Epithelial cell of prostate (primary cell): ENCODE data around the gene GPR161.
"Not testable (repeated sequence)": the region's sequence is repeated elsewhere in the genome, so short reads cannot be mapped to it uniquely, and the experiment has no call there.

Experiments
- DNase-seq: peaks from one replicate; pipeline ENCODE4 v3.0.0-alpha.2; 2011; ENCODE audit warnings: low read depth, low spot score
- H3K27ac ChIP-seq: fragments of 450-650 bp; 2 replicates; pipeline ENCODE4 v1.5.1; 2017; ENCODE audit warnings: mild to moderate bottlenecking

The GPR161 gene

DNA sequence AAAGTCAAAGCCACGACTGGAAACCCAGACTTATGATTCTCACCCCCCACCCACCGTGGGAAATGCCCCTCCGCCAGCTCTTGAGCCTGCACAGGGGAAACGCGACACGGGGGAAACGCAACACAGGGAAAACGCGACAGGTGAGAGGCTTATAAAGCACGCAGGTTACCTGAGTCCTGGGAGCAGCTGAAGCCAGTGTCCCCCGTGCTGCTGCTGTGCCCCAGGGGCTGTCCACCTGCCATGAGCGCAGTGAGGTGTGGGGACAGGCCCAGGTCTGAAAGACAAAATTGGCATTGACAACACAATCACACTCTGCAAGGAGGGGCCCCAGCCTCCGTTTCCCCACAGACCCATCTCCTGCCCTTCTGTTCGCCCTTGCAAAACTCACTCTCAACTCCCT is 46.3 kb downstream of the GPR161 start:
- DNase-seq = no peak
- H3K27ac ChIP-seq = no peak overlapping the region

DNA sequence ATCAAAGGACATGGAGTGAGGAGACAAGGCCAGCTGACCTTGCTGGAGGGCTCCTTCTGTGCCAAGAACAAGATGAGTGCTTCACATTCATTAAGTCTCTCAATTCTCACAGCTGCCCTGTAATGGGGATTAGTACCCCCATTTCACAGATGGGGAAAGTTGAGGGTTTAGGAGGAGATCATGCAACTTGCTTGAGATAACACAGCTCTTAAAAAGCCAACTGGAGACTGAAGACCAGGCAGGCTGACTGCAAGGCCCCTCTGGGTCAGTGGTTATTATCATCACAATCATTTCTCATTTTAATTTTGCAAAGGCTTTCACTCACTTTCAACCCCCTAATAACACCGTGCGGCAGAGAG is 46.8 kb downstream of the GPR161 start:
- DNase-seq = no peak
- no peak overlapping the region for H3K27ac ChIP-seq

DNA sequence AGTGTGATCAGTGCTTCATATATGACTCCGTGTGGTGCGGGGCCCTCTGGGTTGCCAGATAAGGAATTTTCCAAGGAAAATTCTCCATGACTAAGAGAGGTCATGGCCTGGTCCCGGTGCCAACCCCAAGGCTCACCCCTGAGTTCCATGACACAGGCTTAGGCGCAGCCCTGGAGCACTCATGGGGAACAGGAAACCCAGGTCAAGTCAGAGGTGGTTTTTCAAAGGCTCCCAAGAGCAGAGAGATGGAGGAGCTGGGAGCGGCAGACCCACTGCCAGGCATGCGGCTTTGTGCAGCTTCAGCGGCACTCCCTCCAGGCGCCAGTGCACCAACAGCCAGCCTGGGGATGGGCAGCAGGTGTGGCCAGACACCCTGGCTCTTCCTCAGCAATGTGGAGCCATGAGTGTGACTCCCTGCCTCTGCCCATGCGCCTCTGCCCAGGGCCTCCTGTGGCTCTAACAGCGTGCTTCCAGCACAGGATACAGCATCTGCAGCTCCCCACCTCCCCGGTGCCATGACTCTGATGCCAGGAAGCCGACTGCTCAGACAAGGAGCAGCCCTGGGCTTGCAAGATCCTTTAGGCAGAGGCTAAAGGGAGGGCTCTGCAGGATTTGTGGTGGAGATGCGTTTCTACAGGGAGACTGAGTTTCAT is 47.3 kb downstream of the GPR161 start:
- no peak for DNase-seq
- no peak overlapping the region for H3K27ac ChIP-seq

DNA sequence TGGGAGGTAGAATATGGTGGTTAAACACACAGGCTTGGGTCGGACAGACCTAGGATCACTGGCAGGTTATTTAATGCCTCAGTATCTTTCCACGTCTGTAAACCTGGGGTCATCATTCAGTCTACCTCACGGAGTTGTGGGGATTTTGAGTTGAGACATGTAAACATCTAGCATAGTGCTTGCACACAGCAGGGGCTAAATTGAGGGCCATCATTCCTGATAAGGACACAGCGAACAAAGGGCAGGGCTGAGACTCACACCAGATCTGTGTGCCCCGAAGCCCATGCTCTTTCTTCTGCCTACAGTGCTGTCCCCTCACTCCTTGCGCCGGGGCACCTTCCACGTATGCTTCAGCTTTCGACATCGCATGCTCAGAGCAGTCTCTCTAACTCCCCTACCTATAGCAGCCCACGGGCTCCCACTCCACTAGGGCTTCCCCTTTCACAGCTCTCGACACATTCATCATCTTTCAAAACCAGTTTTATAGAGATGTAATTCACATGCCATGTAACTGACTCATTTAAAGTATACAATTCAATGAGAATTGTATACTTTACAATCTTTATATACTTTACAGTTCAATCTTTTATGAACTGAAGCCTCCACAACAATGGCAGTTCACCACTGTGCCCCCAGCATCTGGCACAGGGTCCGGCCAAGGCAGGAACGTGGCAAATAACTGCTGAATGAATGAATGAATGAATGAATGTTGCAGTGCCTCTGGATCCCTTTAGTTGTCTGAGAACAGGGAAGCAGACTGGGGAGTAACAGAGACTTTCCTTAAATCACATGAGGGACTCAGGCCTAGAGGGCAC is 48.0 kb downstream of the GPR161 start:
- no peak for DNase-seq
- no peak overlapping the region for H3K27ac ChIP-seq

DNA sequence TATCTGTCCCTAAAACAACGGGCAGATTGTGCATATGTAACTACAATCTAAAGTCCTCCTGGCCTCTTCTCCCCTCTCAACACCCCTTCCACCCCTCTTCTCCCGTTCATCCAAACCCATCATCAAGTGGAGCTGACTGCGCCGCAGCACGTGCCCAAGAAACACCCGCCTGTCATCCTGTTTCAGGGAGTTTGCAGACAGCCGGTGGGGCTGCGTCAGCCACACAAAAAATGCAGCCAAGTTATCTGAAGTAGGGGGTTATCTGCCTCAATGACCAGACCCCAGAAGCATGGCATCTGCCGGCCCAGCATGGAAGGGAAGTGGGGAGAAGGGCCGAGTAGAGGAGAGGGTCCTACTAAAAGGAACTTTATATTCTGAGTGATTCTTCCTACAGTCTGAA is 49.0 kb downstream of the GPR161 start:
- H3K27ac ChIP-seq = no peak overlapping the region
- no peak for DNase-seq

DNA sequence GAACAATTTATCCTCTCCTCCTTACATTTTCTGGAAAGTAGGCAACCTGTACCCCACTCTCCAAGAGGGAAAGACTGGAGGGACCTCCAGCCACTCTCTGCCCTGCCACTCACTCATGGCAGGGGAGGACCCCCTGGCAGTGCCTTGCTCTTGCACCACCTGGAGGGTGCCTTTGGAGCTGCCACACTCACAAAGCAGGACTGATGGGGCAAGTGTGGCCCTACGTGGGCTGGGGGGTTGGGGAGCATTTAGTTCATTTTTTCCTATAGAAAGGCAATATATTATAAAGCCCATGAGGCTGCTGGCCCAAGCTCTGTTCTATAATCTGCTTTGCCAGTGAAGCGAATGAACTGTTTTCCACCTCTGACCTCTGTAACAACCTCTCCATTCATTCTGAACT is 50.3 kb downstream of the GPR161 start:
- H3K27ac ChIP-seq = no peak overlapping the region
- DNase-seq = no peak

DNA sequence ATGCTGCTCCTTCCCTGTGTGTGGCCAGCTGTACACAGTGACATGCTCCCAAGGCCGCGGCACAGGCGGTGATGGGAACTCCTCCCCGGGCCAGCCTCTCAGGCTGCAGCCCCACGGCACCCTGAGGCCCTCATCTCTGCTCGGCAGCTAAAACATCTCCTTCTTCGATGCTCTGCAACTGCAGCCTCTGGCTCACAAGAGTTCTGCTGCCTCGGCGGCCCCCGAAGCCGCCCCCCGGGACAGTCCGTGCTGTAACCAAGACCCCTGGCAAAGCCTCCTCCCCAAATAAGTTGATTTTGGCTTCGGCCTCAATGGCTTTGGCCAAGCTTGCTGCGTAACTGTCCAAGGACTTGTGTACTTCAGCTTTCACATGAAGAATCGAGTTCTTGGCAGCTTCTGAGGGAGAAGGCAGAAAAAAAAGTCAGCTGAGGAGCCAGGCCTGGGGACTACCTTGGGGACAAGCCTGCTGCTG is 51.3 kb downstream of the GPR161 start:
- no peak for DNase-seq
- H3K27ac ChIP-seq = no peak overlapping the region

DNA sequence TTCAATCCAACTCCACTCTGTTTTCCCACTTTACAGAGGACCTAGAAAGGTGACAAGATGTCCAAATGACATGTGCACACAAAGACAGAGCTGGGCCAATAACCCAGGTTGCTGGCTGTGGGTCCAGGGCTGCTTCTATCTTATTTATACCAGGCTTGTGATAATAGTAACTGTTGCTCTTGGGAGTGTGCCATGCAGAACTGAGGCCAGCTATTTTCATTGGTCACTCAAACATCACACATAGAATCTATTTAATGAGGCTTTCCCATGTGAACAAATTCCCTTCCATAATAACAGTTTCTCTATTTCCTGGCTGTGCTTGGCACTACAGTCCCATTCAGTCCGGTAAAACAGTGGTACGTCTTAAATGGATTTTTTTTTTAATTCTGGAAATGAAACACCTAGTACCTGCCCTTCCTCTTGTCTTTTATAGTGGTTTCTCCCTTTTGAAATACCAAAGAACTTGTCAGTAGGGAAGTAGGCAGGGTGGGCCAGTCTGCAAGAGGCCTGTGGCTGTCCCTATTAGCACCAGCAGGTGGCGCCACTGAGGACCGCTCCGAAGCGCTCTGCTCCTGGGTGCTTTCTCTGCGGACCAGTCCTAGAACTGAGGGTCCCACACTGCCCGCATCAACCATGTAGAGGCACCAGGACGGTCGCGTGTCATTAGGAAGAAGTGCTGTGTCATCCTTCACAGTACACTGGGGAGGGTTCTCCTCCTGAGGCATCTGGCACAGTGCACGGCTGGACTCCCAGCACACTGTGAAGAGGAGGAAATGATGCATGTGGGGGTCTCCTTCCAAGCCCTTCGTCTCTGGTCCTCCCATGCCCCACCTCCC is 52.1 kb downstream of the GPR161 start:
- no peak overlapping the region for H3K27ac ChIP-seq
- DNase-seq = no peak

DNA sequence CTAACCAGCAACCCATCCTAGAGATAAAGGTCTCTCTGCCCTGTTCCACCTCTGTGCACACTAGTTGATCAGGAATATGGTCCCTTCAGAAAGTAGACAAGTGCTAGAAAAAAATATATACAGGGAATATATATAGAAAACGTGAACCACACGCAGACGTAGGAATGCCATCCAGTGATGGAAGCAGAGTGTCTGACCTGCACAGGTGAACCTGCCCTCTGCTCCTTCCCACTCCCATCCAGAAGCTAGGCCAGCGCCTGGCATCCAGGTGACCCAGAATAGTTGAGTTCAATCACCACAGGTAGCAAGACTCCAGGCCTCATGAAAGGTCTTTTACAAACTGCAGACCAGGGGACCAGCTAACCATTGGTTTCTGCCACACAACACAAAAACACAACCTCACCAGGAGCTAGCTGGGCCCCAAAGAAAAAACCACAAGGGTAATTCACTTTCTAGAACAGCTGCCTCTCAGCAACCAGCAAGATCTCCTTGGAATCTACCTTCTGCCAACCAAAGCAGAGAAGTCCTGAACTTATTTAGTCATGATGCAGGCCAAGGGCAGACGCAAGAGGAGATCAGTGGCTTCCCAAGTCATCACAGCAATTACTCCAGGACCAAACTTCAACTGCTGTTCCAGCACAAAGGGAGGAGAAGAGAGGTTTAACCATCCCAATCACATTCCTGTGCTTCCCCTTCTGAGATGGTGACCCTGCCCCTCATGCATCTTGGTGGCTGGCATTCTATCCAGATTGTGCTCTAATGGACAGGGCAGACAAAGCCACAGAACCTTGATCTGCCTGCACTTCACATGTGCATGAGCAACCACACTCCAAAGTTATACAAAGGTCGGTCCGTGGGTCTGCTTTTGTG is 53.0 kb downstream of the GPR161 start:
- H3K27ac ChIP-seq = no peak overlapping the region
- DNase-seq = no peak

DNA sequence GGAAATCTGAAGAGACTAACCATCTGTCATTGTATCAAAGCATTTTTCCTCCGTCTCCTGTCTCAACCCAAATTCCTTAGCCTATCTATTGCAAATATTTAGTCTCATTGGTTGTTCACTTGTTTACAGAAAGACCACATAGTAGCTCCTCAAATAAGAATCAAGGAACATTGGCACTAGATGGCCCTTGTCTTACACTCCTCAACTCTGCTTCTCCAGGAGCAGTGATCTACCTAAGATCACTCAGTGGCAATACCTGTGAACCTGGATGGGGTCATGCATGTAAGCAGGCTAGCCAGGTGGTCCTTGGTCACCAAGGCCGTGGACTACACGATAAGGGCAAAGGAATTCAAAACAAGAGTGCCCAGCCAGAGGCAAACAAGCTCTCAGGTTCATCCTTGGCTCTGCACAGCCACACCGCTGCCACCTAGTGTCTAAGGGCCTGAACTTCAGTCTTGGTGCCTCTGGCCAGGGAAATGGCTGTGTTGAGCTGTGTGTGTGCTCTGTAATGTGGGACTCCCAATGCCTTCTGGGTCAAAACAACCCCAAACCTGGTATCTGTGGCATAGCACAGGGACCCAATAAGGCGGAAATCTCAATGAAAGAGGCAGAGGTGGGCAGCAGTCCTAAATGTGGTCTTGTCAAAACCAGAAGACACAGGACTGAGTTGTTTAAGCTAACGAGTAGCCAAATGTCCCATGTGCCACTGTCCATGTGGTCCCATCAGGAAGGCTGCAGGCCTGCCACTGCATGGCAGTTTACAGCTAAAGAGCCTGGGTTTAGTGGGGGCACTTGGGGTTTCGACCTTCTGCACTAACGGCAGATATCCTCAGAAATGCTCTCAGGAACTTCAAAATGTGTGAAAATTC is 54.5 kb downstream of the GPR161 start:
- H3K27ac ChIP-seq = peak overlapping the region; percentile 78
- DNase-seq = no peak

DNA sequence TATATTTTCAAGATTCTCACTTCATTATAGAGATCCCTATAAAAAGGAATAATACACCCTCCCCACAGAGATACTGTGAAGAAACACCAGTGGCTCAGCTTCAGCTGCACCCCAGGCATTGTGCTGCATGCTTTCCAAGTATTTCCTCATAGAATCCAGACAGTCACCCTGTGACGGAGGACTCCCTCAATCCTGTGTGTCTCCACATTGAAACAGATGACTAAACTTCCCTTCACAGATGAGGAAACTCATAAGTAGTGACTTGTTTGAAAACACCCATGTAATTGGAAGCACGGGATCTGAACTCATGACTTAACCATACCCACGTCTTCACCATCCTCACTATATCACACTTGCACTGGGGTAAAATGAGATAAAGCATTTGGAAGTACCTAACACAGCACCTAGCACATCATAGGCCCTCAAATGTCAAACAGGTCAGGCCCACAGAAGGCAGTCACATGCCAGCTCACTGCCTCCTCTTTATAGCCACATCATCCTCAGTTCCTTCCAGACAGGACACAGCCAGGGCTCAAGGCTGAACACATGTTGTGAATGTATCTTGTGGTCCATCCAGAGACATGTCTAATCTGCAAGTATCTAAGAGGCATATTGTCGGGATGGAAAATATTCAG is 55.2 kb downstream of the GPR161 start:
- DNase-seq = peak; percentile 81
- peak overlapping the region; percentile 78 for H3K27ac ChIP-seq

DNA sequence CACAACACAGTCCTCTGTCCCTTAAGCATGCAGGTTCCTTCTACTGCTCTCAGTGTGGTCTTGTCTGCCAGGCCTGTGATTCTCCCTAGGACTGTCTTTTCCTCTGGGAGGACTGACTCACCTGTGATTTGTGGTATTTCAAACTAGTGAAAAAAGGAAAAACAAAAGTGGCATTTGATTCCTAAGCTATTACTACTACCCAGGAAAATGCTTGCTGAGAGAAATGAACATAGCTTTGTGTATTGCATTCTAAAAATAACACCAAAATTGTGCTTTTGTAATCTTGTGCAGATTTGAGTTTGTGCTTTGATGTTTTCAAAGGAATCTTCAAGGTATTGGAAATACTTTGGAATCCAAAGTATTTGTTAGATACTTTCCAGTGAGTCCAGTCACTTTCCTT is 57.0 kb downstream of the GPR161 start:
- no peak for DNase-seq
- H3K27ac ChIP-seq = peak overlapping the region; percentile 78

DNA sequence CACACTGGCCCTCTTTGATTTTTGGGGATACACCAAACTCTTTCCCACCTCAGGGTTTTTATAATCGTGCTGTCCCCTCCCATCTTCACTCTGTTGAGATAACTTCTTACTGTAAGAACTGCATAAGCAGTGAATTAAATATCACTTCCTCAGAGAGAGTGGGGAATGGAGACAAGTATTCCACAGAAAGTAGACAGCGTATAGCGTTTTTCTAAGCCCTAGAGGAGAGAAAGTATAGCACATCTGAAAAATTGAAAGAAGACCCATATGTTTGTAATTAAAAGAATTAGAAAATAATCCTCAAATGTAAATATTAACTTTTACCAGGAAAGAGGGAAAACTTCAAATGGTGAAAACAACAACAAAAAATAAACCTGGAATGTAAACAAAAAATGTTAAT is 67.3 kb downstream of the GPR161 start:
- DNase-seq = no peak
- H3K27ac ChIP-seq = no peak overlapping the region

DNA sequence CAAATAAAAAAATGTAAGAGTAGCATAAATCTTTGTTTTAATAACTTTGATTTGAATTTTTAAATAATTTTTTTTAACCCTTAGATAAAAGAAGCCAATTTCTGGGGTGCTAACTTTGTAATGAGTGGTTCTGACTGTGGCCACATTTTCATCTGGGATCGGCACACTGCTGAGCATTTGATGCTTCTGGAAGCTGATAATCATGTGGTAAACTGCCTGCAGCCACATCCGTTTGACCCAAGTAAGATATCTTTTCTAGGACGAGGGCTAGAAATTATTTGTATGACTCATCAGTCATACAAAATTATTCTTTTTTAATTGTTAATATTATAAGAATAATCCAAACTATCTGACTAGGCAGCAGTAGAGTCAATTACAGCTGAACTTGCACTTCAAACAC is 71.2 kb downstream of the GPR161 start:
- no peak for DNase-seq
- no peak overlapping the region for H3K27ac ChIP-seq

DNA sequence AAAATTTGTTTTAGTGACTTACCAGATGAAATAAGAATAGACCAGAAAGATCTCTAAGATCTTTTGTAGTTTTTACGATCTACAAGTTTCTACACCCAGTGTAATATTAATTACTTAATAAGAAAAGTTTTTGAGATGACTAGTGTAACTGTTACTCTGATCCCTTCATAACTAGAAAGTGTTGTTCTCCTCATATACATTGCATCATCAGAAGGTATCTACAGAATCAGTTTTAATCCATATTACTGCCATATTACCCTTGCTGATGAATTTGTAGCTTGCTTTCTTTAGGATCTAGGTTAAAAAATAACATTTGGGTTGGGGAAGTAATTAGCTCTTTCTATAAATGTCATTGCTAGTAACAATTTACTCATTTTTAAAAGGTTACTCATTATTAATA is 72.5 kb downstream of the GPR161 start:
- H3K27ac ChIP-seq = no peak overlapping the region
- no peak for DNase-seq

DNA sequence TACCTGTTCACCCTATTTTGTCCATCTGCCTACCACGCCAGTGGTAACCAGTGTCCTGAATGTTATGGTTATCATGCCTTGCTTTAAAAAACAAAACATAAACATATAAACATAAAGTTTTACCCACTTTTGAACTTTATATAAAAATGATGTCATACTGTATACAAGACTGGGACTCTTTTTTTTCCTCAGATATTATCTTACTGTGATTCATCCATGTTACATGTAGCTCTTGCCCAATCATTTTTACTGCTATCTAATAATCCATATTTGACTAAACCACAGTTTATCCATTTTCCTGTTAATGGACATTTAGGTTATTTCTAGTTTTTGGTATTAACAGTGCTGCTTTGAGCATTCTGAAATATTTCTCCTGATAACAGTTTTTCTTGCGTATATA is 78.8 kb downstream of the GPR161 start:
- DNase-seq = no peak
- no peak overlapping the region for H3K27ac ChIP-seq

DNA sequence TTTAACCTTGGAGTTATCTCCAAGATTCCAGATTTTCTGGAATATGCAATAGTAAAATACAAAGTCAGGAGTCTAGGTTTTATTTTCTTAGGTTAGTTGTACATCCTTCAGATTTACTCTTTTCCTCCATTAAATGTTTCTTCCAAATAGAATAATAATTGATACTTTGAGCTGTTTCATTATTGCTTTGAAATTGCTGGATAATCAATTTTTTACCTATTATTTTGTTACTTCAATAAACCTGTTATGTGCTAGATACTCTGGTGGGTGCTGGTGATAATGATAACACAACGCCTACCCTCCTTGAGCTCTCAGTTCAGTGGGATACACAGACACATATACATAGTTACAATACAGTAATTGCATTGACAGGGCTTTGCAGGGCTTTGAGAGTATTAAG is 79.4 kb downstream of the GPR161 start:
- H3K27ac ChIP-seq = no peak overlapping the region
- DNase-seq = no peak

DNA sequence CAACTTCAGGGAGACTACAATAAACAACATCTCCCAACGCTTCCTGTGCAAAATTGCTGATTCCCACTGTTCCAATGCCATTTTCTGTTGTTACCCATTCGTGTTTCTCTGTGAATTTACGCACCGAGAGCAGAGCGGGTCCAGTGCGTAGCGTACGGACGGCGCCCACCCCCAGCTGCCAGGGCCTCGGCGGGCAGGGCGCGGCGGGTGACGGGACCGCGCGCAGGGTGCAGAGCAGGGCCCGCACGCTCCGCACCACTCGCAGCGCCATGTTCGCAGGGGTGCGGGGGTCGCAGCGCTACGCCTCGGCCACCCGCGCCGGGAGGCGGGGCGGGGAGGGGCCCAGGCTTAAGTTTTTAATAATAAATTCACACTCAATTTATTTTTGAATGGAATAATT is 80.6 kb downstream of the GPR161 start:
- not testable (repeated sequence) for DNase-seq, H3K27ac ChIP-seq

DNA sequence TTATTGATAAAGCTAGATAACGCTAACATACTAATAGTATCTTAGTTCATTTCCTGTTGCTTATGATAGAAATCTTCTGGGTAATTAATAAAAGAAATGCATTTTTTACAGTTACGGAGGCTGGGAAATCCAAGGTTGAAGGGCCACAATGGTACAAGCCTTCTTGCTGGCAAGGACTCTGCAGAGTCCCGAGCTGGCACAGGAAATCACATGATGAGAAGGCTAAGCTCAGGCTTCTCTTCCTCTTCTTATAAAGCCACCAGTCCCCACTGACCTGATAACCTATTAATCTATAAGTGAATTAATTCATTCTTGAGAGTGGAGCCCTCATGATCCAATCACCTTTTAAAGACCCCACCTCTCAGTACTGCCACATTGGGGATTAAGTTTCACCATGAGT is 82.6 kb downstream of the GPR161 start:
- DNase-seq = no peak
- no peak overlapping the region for H3K27ac ChIP-seq
